ENCODE results near the gene RIMS1.

Gene RIMS1

DNA sequence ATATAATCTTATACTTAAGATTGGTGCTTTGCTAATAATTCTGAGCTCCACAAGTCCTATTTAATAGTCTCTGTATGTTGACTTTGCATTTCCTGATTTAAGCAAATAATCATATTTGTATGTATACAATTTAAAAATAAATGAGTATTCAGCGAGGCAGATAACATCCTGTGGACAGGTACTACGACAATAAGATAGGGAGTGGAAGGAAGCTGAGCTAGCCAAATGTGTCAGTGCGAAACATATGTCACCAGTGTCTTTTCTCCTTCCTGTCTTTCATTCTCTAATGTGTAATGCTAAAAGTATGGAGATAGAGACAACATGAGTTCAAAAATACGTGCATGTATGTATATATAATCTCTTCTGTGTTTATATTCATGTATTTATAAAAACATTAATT is 375.9 kb downstream of the RIMS1 start:
- Mint-ChIP-seq H3K27ac (no peak overlapping the region), H3K27me3 (ENCODE audit: low read depth) (no peaks in the 10 kb centered on the region), H3K4me1 (ENCODE audit: low read depth) (no peaks in the 10 kb centered on the region), H3K4me3 (no peak overlapping the region), H3K36me3 (ENCODE audit: low read depth) (no peaks in the 10 kb centered on the region), H3K9me3 (no peaks in the 10 kb centered on the region)

GRCh38 chr6:72267470-72267869 is 381.1 kb downstream of the RIMS1 start:
- no peaks in the 10 kb centered on the region for H3K27me3 Mint-ChIP-seq (ENCODE audit: low read depth)
- H3K4me1 Mint-ChIP-seq (ENCODE audit: low read depth): no peaks in the 10 kb centered on the region
- no peaks in the 10 kb centered on the region for H3K9me3 Mint-ChIP-seq
- H3K27ac Mint-ChIP-seq: no peak overlapping the region
- H3K4me3 Mint-ChIP-seq: no peak overlapping the region
- no peaks in the 10 kb centered on the region for H3K36me3 Mint-ChIP-seq (ENCODE audit: low read depth)

DNA sequence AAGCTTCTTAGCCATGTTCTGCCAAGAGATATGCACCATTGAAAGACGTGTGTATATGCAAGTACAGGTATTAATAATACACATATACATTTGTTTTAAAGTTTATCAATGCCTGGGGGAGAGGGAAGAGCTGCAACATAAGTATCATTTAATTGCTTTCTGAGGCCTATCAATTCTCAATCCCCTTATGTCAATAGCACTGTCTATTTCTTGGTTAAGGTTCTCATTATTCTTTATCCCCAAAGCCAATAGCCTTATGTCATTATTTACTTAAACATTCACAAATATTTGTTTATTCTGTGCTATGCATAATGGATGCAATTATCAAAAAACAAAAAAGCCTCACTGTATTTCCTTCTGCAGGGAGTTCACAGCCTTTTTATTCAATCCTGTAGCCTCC is 385.2 kb downstream of the RIMS1 start:
- H3K36me3 Mint-ChIP-seq (ENCODE audit: low read depth): no peaks in the 10 kb centered on the region
- H3K27me3 Mint-ChIP-seq (ENCODE audit: low read depth): no peaks in the 10 kb centered on the region

DNA sequence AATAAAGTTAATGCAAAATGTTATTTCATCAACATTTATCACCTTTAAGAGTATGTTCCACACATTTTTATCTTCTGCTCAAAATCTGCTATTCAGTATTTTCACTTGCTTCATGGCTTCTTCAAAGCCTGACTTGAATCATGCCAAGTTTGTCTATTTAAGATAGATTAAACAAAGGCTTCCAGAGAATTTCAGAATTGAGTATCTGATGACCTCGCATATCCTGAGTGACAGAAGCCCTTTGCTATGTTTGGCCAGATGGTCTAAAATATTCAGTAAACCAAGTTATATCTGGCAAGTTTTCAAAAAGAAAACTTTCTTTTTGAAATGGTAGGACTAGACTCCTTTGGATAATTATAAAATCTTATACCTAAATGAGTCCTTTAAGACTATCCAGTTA is 386.6 kb downstream of the RIMS1 start:
- Mint-ChIP-seq H3K27ac (no peak overlapping the region), H3K36me3 (ENCODE audit: low read depth) (no peaks in the 10 kb centered on the region), H3K4me1 (ENCODE audit: low read depth) (no peaks in the 10 kb centered on the region), H3K9me3 (no peaks in the 10 kb centered on the region), H3K27me3 (ENCODE audit: low read depth) (no peaks in the 10 kb centered on the region), H3K4me3 (no peak overlapping the region)

More for the DNA sequence above, 385.2 kb downstream of the RIMS1 start:
- H3K9me3 Mint-ChIP-seq: no peaks in the 10 kb centered on the region
- H3K4me3 Mint-ChIP-seq: no peak overlapping the region
- H3K4me1 Mint-ChIP-seq (ENCODE audit: low read depth): no peaks in the 10 kb centered on the region
- H3K27ac Mint-ChIP-seq: no peak overlapping the region

- no peaks in the 10 kb centered on the region for H3K4me1 Mint-ChIP-seq (ENCODE audit: low read depth)
- H3K27ac Mint-ChIP-seq: no peak overlapping the region
- no peaks in the 10 kb centered on the region for H3K36me3 Mint-ChIP-seq (ENCODE audit: low read depth)
- no peaks in the 10 kb centered on the region for H3K9me3 Mint-ChIP-seq
- no peaks in the 10 kb centered on the region for H3K27me3 Mint-ChIP-seq (ENCODE audit: low read depth)
- no peak overlapping the region for H3K4me3 Mint-ChIP-seq
Observed at GRCh38 chr6:72275888-72276287, 389.5 kb downstream of the RIMS1 start.

- Mint-ChIP-seq H3K4me3 (no peak overlapping the region), H3K4me1 (ENCODE audit: low read depth) (no peaks in the 10 kb centered on the region), H3K9me3 (no peaks in the 10 kb centered on the region), H3K27me3 (ENCODE audit: low read depth) (no peaks in the 10 kb centered on the region), H3K36me3 (ENCODE audit: low read depth) (no peaks in the 10 kb centered on the region), H3K27ac (no peak overlapping the region)
Observed at GRCh38 chr6:72282201-72282600, 395.9 kb downstream of the RIMS1 start.

DNA sequence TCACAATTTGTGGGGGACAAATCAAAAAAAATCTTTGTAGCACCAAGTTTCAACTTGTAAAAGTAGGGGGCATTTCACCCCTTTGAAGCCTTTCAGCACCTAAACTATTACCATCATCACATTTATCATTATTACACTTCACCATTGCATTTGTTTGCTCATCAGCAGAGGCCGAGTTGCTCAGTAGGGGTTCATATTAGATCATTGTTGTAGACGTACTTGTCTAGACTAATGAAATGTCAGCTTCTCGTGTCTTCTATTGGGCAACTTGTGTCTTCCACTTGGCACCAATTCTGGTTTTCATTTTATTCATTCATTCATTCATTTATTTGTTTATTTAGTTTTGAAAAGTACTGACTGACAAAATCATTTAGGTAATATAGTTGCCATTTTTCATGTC is 397.2 kb downstream of the RIMS1 start:
- Mint-ChIP-seq H3K9me3 (no peaks in the 10 kb centered on the region), H3K4me3 (no peak overlapping the region), H3K4me1 (ENCODE audit: low read depth) (no peaks in the 10 kb centered on the region), H3K27ac (no peak overlapping the region), H3K36me3 (ENCODE audit: low read depth) (no peaks in the 10 kb centered on the region), H3K27me3 (ENCODE audit: low read depth) (no peaks in the 10 kb centered on the region)

DNA sequence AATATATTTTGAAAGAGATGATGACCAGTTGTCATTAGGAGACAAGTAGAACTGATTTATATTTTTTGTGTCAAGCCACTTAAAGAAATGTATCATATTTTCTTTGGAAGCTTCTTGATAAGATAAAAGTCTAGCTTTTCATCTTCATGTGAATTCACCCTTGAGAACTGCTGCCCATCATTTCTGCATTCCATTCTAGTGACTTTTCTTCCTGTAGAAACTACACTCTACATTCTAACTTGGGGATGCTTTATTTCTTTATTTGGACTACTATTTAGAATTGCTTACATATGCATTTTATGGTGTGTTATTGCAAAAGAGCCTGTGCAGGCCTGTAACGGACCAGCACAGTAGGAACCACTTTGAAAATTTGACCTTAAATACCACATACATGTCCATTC is 400.6 kb downstream of the RIMS1 start:
- Mint-ChIP-seq H3K4me3 (no peak overlapping the region), H3K27me3 (ENCODE audit: low read depth) (no peaks in the 10 kb centered on the region), H3K36me3 (ENCODE audit: low read depth) (no peaks in the 10 kb centered on the region), H3K4me1 (ENCODE audit: low read depth) (no peaks in the 10 kb centered on the region), H3K9me3 (no peaks in the 10 kb centered on the region), H3K27ac (no peak overlapping the region)

GRCh38 chr6:72287801-72288200 is 401.5 kb downstream of the RIMS1 start:
- Mint-ChIP-seq H3K27ac (no peak overlapping the region), H3K4me3 (no peak overlapping the region), H3K9me3 (no peaks in the 10 kb centered on the region), H3K27me3 (ENCODE audit: low read depth) (no peaks in the 10 kb centered on the region), H3K4me1 (ENCODE audit: low read depth) (no peaks in the 10 kb centered on the region), H3K36me3 (ENCODE audit: low read depth) (no peaks in the 10 kb centered on the region)

DNA sequence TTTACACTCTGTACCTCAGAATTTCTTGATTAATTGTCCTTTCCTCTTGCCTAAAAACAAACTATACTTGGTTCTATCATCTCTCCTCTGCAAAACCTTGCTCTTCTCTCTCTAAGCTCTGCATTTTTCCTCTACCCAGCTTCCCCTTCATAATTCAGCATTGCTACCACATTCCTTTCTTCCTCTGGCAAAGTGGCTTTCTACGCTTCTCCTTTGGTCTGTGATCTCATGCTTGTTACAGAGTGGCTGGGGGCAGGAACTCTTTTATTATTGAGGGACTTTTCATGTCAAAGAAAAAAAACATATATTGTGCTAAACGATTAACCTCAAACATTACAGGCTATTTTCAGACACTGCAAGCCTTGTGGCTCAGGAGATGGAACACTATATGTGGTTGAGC is 402.2 kb downstream of the RIMS1 start:
- Mint-ChIP-seq H3K4me1 (ENCODE audit: low read depth) (no peaks in the 10 kb centered on the region), H3K36me3 (ENCODE audit: low read depth) (no peaks in the 10 kb centered on the region), H3K4me3 (no peak overlapping the region), H3K27me3 (ENCODE audit: low read depth) (no peaks in the 10 kb centered on the region), H3K9me3 (no peaks in the 10 kb centered on the region), H3K27ac (no peak overlapping the region)

DNA sequence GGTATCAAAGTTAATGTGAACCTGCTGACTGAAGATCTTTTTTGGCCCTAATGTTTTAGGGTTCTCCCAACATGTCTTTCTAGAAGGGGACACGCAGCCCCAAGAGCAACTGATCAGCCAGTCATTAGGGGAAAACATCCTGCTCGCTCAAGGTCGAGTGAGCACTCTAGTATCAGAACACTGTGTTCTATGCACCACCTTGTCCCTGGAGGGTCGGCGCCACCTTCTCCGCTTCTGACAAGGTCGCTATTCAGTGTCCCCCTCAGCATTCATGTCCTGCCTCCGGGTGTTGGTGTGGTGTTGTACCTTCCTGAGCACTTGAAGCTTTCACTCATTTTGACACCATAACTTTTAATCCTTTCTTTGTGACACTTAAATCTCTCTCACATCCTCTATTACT is 404.3 kb downstream of the RIMS1 start:
- H3K36me3 Mint-ChIP-seq (ENCODE audit: low read depth): no peaks in the 10 kb centered on the region
- H3K27me3 Mint-ChIP-seq (ENCODE audit: low read depth): no peaks in the 10 kb centered on the region
- no peak overlapping the region for H3K27ac Mint-ChIP-seq
- no peaks in the 10 kb centered on the region for H3K9me3 Mint-ChIP-seq
- no peak overlapping the region for H3K4me3 Mint-ChIP-seq
- H3K4me1 Mint-ChIP-seq (ENCODE audit: low read depth): no peaks in the 10 kb centered on the region

DNA sequence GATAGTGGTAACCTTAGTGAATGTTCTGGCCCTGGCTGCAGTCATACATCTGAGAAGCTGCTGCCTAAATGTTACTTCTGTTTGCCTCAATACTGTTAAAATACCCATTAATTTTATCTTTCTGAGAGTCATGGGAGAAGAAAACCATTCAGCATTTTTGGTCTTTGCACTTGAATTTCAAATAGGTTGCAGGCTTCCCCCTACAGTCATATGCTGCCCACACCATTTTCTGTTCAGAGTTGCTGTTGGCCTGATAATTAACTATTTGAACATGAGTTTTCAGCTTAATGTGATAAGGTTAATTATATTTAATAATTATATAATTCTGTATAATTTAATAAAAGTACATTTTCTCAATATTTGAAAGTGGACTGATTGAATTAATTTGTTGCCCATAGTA is 410.0 kb downstream of the RIMS1 start:
- Mint-ChIP-seq H3K27ac (no peak overlapping the region), H3K4me1 (ENCODE audit: low read depth) (no peaks in the 10 kb centered on the region), H3K36me3 (ENCODE audit: low read depth) (no peaks in the 10 kb centered on the region), H3K9me3 (no peaks in the 10 kb centered on the region), H3K27me3 (ENCODE audit: low read depth) (no peaks in the 10 kb centered on the region), H3K4me3 (no peak overlapping the region)

GRCh38 chr6:72305971-72306370 is 419.6 kb downstream of the RIMS1 start:
- Mint-ChIP-seq H3K27ac (no peak overlapping the region), H3K4me1 (ENCODE audit: low read depth) (no peaks in the 10 kb centered on the region), H3K4me3 (no peak overlapping the region), H3K36me3 (ENCODE audit: low read depth) (no peaks in the 10 kb centered on the region), H3K9me3 (no peaks in the 10 kb centered on the region), H3K27me3 (ENCODE audit: low read depth) (no peaks in the 10 kb centered on the region)

DNA sequence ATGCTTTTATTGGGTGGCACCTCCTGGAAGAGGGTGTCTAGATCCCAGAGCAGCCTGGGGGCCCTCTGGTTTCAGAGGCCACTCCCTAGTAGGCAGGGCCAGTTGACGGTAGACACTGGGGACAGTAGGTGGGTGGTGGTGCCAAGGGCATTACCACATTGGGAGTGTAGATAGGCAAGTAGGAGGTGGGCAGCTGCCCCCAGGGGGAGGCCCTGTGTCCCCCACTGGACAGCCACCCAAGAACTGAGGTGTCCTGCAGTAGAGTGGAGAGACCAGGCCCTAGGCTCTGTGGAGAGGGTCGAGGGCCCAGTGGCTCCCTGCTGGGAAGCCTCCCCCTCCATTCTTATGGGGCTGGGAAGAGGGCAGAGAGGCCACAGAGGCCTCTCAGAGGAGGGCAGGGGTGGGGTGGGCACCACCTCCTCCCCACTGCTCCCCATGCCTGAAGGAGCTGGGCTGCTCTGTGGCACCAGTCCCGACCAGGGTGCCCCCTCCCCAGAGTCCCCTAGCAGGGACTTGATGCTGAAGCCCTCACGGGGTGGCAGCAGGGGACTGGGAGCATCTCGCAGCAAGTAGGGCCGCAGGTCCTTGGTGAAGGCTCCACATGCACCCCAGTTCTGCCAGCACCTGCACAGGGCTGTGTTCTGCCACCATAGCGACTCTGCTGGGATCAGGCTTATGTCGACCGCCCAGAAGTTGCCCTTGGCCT is 430.5 kb downstream of the RIMS1 start:
- Mint-ChIP-seq H3K27ac (no peak overlapping the region), H3K4me3 (no peak overlapping the region), H3K27me3 (ENCODE audit: low read depth) (no peaks in the 10 kb centered on the region), H3K9me3 (no peaks in the 10 kb centered on the region), H3K4me1 (ENCODE audit: low read depth) (no peaks in the 10 kb centered on the region), H3K36me3 (ENCODE audit: low read depth) (no peaks in the 10 kb centered on the region)

GRCh38 chr6:72321788-72322187 is 435.4 kb downstream of the RIMS1 start:
- Mint-ChIP-seq H3K27me3 (ENCODE audit: low read depth) (no peaks in the 10 kb centered on the region), H3K4me3 (no peak overlapping the region), H3K36me3 (ENCODE audit: low read depth) (no peaks in the 10 kb centered on the region), H3K27ac (no peak overlapping the region), H3K9me3 (no peaks in the 10 kb centered on the region), H3K4me1 (ENCODE audit: low read depth) (no peaks in the 10 kb centered on the region)

GRCh38 chr6:72322771-72323170 is 436.4 kb downstream of the RIMS1 start:
- no peak overlapping the region for H3K4me3 Mint-ChIP-seq
- H3K9me3 Mint-ChIP-seq: no peaks in the 10 kb centered on the region
- no peaks in the 10 kb centered on the region for H3K36me3 Mint-ChIP-seq (ENCODE audit: low read depth)
- H3K27me3 Mint-ChIP-seq (ENCODE audit: low read depth): no peaks in the 10 kb centered on the region
- H3K4me1 Mint-ChIP-seq (ENCODE audit: low read depth): no peaks in the 10 kb centered on the region
- H3K27ac Mint-ChIP-seq: no peak overlapping the region
